H1 (cell line): Measurements from ENCODE around the gene BLVRA. TPM values are rescaled to one million over a fixed set of nuclear protein-coding genes. Genes with fewer than 3 reads are reported as not detected.

Source experiments
- CTCF ChIA-PET: fragments of 300-600 bp; sonication (Branson Sonifier 250); formaldehyde crosslinking; loops from one replicate; lab custom pipeline; 2021; ENCODE audit not compliant: partially characterized antibody; lab: Charles Lee
- POLR2A ChIA-PET: fragments of 300-600 bp; sonication (Branson Sonifier 250); formaldehyde crosslinking; loops from one replicate; lab custom pipeline; 2021; ENCODE audit warnings: inconsistent platforms; ENCODE audit not compliant: partially characterized antibody; lab: Charles Lee
- DNase-seq, 2 experiments: peaks; one replicate each; pipeline versions ENCODE4 v3.0.0 to v3.0.0-alpha.2; 2010 to 2022; ENCODE audit warnings: low spot score in 2 of 2, low read depth in 1 of 2, mixed read lengths in 1 of 2
- FAIRE-seq: peaks from 2 replicates; lab custom pipeline; 2011; peaks lifted over from hg19 to GRCh38; lab: Jason Lieb, UNC
- H2AFZ ChIP-seq: 2 replicates; pipeline ENCODE4 v1.8.1; 2012; ENCODE audit warnings: low read length, inconsistent platforms
- H2AK5ac ChIP-seq: 2 replicates; pipeline ENCODE4 v1.6.1; 2013; ENCODE audit warnings: low read depth, low read length
- H2BK120ac ChIP-seq: replicated peaks from 2 replicates; pipeline ENCODE3; 2013; ENCODE audit warnings: low read depth, low read length, inconsistent platforms
- H2BK12ac ChIP-seq: 2 replicates; pipeline ENCODE4 v1.6.1; 2013; ENCODE audit warnings: low read depth, low read length
- H2BK15ac ChIP-seq: 2 replicates; pipeline ENCODE4 v1.6.1; 2013; ENCODE audit warnings: low read length
- H2BK20ac ChIP-seq: 2 replicates; pipeline ENCODE4 v1.6.1; 2013; ENCODE audit warnings: low read length
- H2BK5ac ChIP-seq: 2 replicates; pipeline ENCODE4 v1.6.1; 2013; ENCODE audit warnings: low read depth, low read length
- H3K14ac ChIP-seq: 2 replicates; pipeline ENCODE4 v1.6.1; 2013; ENCODE audit warnings: inconsistent platforms; ENCODE audit not compliant: insufficient read length
- H3K18ac ChIP-seq: 2 replicates; pipeline ENCODE4 v1.6.1; 2013; ENCODE audit warnings: low read length; ENCODE audit errors: extremely low read depth
- H3K23ac ChIP-seq: 2 replicates; pipeline ENCODE4 v1.6.1; 2013; ENCODE audit warnings: inconsistent platforms; ENCODE audit not compliant: insufficient read length
- H3K23me2 ChIP-seq: 2 replicates; pipeline ENCODE4 v1.6.1; 2013; ENCODE audit warnings: low read depth, low read length
- H3K27ac ChIP-seq: 2 replicates; pipeline ENCODE4 v1.6.1; 2011; ENCODE audit warnings: low read depth, low read length, inconsistent platforms
- H3K27me3 ChIP-seq, 4 experiments: replicated peaks in 1 of 4; 1 replicate in 1 of 4; 2 replicates in 3 of 4; pipeline versions ENCODE4 v1.6.1 to v1.8.1; 2011 to 2013; ENCODE audit warnings: low read length in 3 of 4, mild to moderate bottlenecking in 3 of 4, inconsistent platforms in 2 of 4, mixed read lengths in 2 of 4, moderate library complexity in 1 of 4; ENCODE audit not compliant: control insufficient read depth in 3 of 4, insufficient read depth in 3 of 4; ENCODE audit errors: extremely low read depth in 1 of 4
- H3K36me3 ChIP-seq, 4 experiments: 2 replicates each; pipeline versions ENCODE4 v1.6.1 to v1.8.1; 2011 to 2013; ENCODE audit warnings: mild to moderate bottlenecking in 4 of 4, low read length in 3 of 4, moderate library complexity in 2 of 4, control low read depth in 1 of 4, inconsistent platforms in 1 of 4; ENCODE audit not compliant: insufficient read depth in 4 of 4, control insufficient read depth in 2 of 4
- H3K4ac ChIP-seq: replicated peaks from 2 replicates; pipeline ENCODE3; 2013; ENCODE audit warnings: low read length, low read depth, mixed read lengths, inconsistent platforms; ENCODE audit not compliant: insufficient read length
- H3K4me1 ChIP-seq, 4 experiments: replicated peaks in 1 of 4; 1 replicate in 1 of 4; 2 replicates in 3 of 4; pipeline versions ENCODE4 v1.6.1 to v1.8.1; 2011 to 2013; ENCODE audit warnings: low read length in 3 of 4, inconsistent platforms in 2 of 4, mixed read lengths in 1 of 4; ENCODE audit not compliant: insufficient read depth in 4 of 4, control insufficient read depth in 3 of 4
- H3K4me2 ChIP-seq, 2 experiments: 2 replicates each; pipeline versions ENCODE4 v1.6.1 to v1.8.1; 2011 to 2013; ENCODE audit warnings: low read depth in 2 of 2, low read length in 2 of 2, control low read depth in 1 of 2, inconsistent platforms in 1 of 2, mild to moderate bottlenecking in 1 of 2; ENCODE audit not compliant: insufficient read depth in 1 of 2
- H3K4me3 ChIP-seq, 4 experiments: fragments of 200-600, 300-600 bp in 1 of 4; sonication (generic), shearing (Covaris generic), sonication (Bioruptor Twin) in 1 of 4; 2 replicates each; pipeline versions ENCODE4 v1.5.1 to v1.8.1; 2011 to 2016; ENCODE audit warnings: low read length in 4 of 4, low read depth in 3 of 4, control low read depth in 2 of 4, inconsistent platforms in 2 of 4, mild to moderate bottlenecking in 2 of 4, mixed read lengths in 1 of 4, moderate library complexity in 1 of 4; ENCODE audit not compliant: insufficient read depth in 2 of 4; ENCODE audit errors: extremely low read depth in 1 of 4
- H3K56ac ChIP-seq: replicated peaks from 2 replicates; pipeline ENCODE3; 2013; ENCODE audit warnings: low read depth, mild to moderate bottlenecking, mixed read lengths, low read length, inconsistent platforms; ENCODE audit not compliant: insufficient read length
- H3K79me1 ChIP-seq: 2 replicates; pipeline ENCODE4 v1.6.1; 2013; ENCODE audit warnings: low read depth, low read length, control low read depth
- H3K79me2 ChIP-seq, 2 experiments: 2 replicates each; pipeline versions ENCODE4 v1.6.1 to v1.8.1; 2012 to 2013; ENCODE audit warnings: low read length in 2 of 2, mild to moderate bottlenecking in 2 of 2, inconsistent platforms in 1 of 2; ENCODE audit not compliant: insufficient read depth in 2 of 2, control insufficient read depth in 1 of 2
- H3K9ac ChIP-seq, 4 experiments: replicated peaks in 1 of 4; 1 replicate in 1 of 4; 2 replicates in 3 of 4; pipeline versions ENCODE4 v1.6.1 to v1.8.1; 2011 to 2013; ENCODE audit warnings: low read depth in 3 of 4, low read length in 3 of 4, control low read depth in 2 of 4, mild to moderate bottlenecking in 2 of 4, moderate library complexity in 2 of 4, inconsistent platforms in 1 of 4; ENCODE audit errors: extremely low read depth in 1 of 4
- H3K9me3 ChIP-seq, 2 experiments: 2 replicates each; pipeline versions ENCODE4 v1.6.1 to v1.8.1; 2012 to 2013; ENCODE audit warnings: mild to moderate bottlenecking in 2 of 2, moderate library complexity in 2 of 2, control low read depth in 1 of 2, inconsistent platforms in 1 of 2, low read depth in 1 of 2, low read length in 1 of 2, mixed read lengths in 1 of 2; ENCODE audit not compliant: insufficient read depth in 2 of 2
- H4K20me1 ChIP-seq, 2 experiments: replicated peaks in 1 of 2; 2 replicates each; pipeline versions ENCODE3 to v1.8.1; 2011 to 2013; ENCODE audit warnings: inconsistent platforms in 2 of 2, low read length in 2 of 2, mild to moderate bottlenecking in 1 of 2; ENCODE audit not compliant: insufficient read depth in 2 of 2, control insufficient read depth in 1 of 2
- H4K5ac ChIP-seq: 2 replicates; pipeline ENCODE4 v1.6.1; 2013; ENCODE audit warnings: low read length, low read depth, mixed read lengths, inconsistent platforms; ENCODE audit not compliant: insufficient read length
- H4K8ac ChIP-seq: 2 replicates; pipeline ENCODE4 v1.8.0; 2013; ENCODE audit warnings: mild to moderate bottlenecking, moderate library complexity, low read length, inconsistent platforms; ENCODE audit not compliant: insufficient read depth; ENCODE audit errors: extremely low read depth
- H4K91ac ChIP-seq: replicated peaks from 2 replicates; pipeline ENCODE3; 2013; ENCODE audit warnings: low read length, mixed read lengths, inconsistent platforms; ENCODE audit not compliant: insufficient read length
- ATF3 ChIP-seq: IDR thresholded peaks from 2 replicates; pipeline ENCODE4 v1.6.1; 2011; ENCODE audit warnings: low read depth, mild to moderate bottlenecking, low read length; ENCODE audit not compliant: insufficient read depth
- EP300 ChIP-seq, 2 experiments: IDR thresholded peaks; 1 replicate in 1 of 2; 2 replicates in 1 of 2; pipeline ENCODE4 v1.6.1; 2011 to 2012; ENCODE audit warnings: low read depth in 2 of 2, low read length in 2 of 2, mild to moderate bottlenecking in 2 of 2, borderline replicate concordance in 1 of 2, inconsistent platforms in 1 of 2, moderate library complexity in 1 of 2
- JUND ChIP-seq: IDR thresholded peaks from 2 replicates; pipeline ENCODE4 v1.6.1; 2011; ENCODE audit warnings: mild to moderate bottlenecking, improper control_type of control experiment, low read length
- KDM1A ChIP-seq: fragments of 200-600, 300-600 bp; sonication (generic); IDR thresholded peaks from 2 replicates; pipeline ENCODE4 v1.7.1; 2016; ENCODE audit warnings: mild to moderate bottlenecking, low read length, borderline replicate concordance
- KDM5A ChIP-seq: fragments of 200-600 bp; IDR thresholded peaks from 2 replicates; pipeline ENCODE4 v1.7.1; 2012; ENCODE audit warnings: mild to moderate bottlenecking, low read length, inconsistent platforms, mixed read lengths
- MAFK ChIP-seq: IDR thresholded peaks from 2 replicates; pipeline ENCODE4 v1.6.1; 2012; ENCODE audit warnings: low read depth, mild to moderate bottlenecking, improper control_type of control experiment, low read length
- SP4 ChIP-seq: IDR thresholded peaks from 2 replicates; pipeline ENCODE4 v1.6.1; 2012; ENCODE audit warnings: low read length, inconsistent platforms
- SRF ChIP-seq: IDR thresholded peaks from 2 replicates; pipeline ENCODE4 v1.6.1; 2011; ENCODE audit warnings: mild to moderate bottlenecking, low read depth, low read length, moderate library complexity
- SUZ12 ChIP-seq: fragments of 200-600 bp; sonication (generic); IDR thresholded peaks from 2 replicates; pipeline ENCODE4 v1.6.1; 2012; ENCODE audit warnings: mild to moderate bottlenecking, inconsistent platforms, low read length, moderate library complexity, mixed read lengths
- WGBS, 2 experiments: shearing (Covaris generic) in 1 of 2; methylation state at CpG; one replicate each; pipeline versions ENCODE4 v1.1.6 to v1.1.7; 2013 to 2015; ENCODE audit warnings: low lambda C conversion rate in 2 of 2, mixed read lengths in 2 of 2, inconsistent platforms in 1 of 2, low coverage in 1 of 2, missing lambda C conversion rate in 1 of 2; ENCODE audit not compliant: insufficient replicate concordance in 2 of 2, insufficient coverage in 1 of 2, insufficient read length in 1 of 2; ENCODE audit errors: extremely low coverage in 1 of 2, missing lambda C conversion rate in 1 of 2; 5-methylcytosine and 5-hydroxymethylcytosine counted together
- polyA plus RNA-seq, 7 experiments: library from polyadenylated mRNA; depleted of rRNA in 3 of 7; stranded (reverse) in 5 of 7; unstranded in 2 of 7; fragments of >200 nt in 5 of 7; fragments of 200-250 nt in 2 of 7; gene quantifications; 1 replicate in 5 of 7; 2 replicates in 1 of 7; 4 replicates in 1 of 7; pipeline versions ENCODE4 v1.2.1 to v1.2.3, GENCODE V29; 2011 to 2013; ENCODE audit warnings: missing spikeins in 2 of 7, mixed read lengths in 2 of 7
- total RNA-seq: library from RNA; stranded (reverse); fragmentation: NEBNext Ultra II Directional; extraction: Animal tissue kit (Norgen Biotek cat#: 25700); gene quantifications from 2 replicates; pipeline ENCODE4 v1.2.1, GENCODE V29; 2021

BLVRA gene
- total and polyA plus RNA-seq, 2 of the 8 experiments (the other 6 are each of a cell fraction or from before 2014, with no cell fraction given) = 16.1 to 37.1 TPM

- H4K8ac ChIP-seq = no peak overlapping the region
- CTCF ChIA-PET = interaction anchor here (1.0 to 1.9 kb wide), 4 partner anchors 33 to 323 kb away, joined by 3 to 4 read pairs (median 4); partner anchors contain the start of gene COA1
- POLR2A ChIA-PET = interaction anchor here (1.0 kb wide), 1 partner anchor 180 kb away, joined by 3 read pairs; the partner anchor contains the start of gene STK17A
Measured at GRCh38 chr7:43761938-43762692, 3.6 kb downstream of the BLVRA start.

More at GRCh38 chr7:43761938-43762692, 3.6 kb downstream of the BLVRA start:
- no peak overlapping the region for H2AFZ ChIP-seq
- no peak overlapping the region for H2BK120ac ChIP-seq
- H3K23ac ChIP-seq = no peak overlapping the region
- H3K4ac ChIP-seq = no peak overlapping the region
- peaks cover 0 to 10% (median 6%) of the 10 kb centered on the region in 4 experiments; a peak in 4 of 7 replicates for H3K27me3 ChIP-seq
- no peaks in the 10 kb centered on the region for H4K20me1 ChIP-seq
- no peak overlapping the region for H2BK15ac ChIP-seq
- H3K4me3 ChIP-seq = no peak overlapping the region
- no peaks in the 10 kb centered on the region for H3K79me2 ChIP-seq
- no peak overlapping the region for H2BK12ac ChIP-seq
- H2AK5ac ChIP-seq = no peak overlapping the region
- H3K9ac ChIP-seq = no peak overlapping the region
- H3K56ac ChIP-seq = no peak overlapping the region
- no peak overlapping the region for H3K14ac ChIP-seq
- no peaks in the 10 kb centered on the region for H3K36me3 ChIP-seq
- H3K4me2 ChIP-seq = no peak overlapping the region
- H3K18ac ChIP-seq = no peak overlapping the region
- peaks cover 0 to 12% (median 8%) of the 10 kb centered on the region in 4 experiments; a peak in 5 of 7 replicates for H3K4me1 ChIP-seq
- no peak overlapping the region for H2BK5ac ChIP-seq
- no peak for DNase-seq
- no peak overlapping the region for H4K91ac ChIP-seq
- no peak overlapping the region for H2BK20ac ChIP-seq
- H3K79me1 ChIP-seq = peaks cover 3% of the 10 kb centered on the region; the same call in 1 of the 2 replicates
- no peak overlapping the region for H3K27ac ChIP-seq
- H4K5ac ChIP-seq = no peak overlapping the region
- no peak for FAIRE-seq
- whole genome bisulfite sequencing, 2 experiments = 91% methylated on average over 5 of the region's 5 CpGs; no CpG with 5 or more reads in 1 of the 2 experiments
- TF ChIP-seq SRF = no peak
- no peak for TF ChIP-seq JUND
- TF ChIP-seq SUZ12 = no peak
- no peak for TF ChIP-seq SP4
- TF ChIP-seq KDM1A = no peak
- TF ChIP-seq EP300 (IDR thresholded peaks at IDR 0.05; ENCODE audit: borderline replicate concordance in 1 of 2, low read depth in 2 of 2, low read length in 2 of 2) = no peak
- TF ChIP-seq MAFK = no peak
- no peak for TF ChIP-seq ATF3
- TF ChIP-seq KDM5A = no peak
- no peaks in the 10 kb centered on the region for H3K9me3 ChIP-seq
- peaks cover 4% of the 10 kb centered on the region for H3K23me2 ChIP-seq
